Colonic mucosa (tissue), 4 donors: Measurements from ENCODE around the gene FREM1. TPM values are rescaled to one million over a fixed set of nuclear protein-coding genes. Genes with fewer than 3 reads are reported as not detected.

ENCODE experiments used
- DNase-seq: peaks from one replicate; pipeline ENCODE4 v3.0.0-alpha.2; 2020
- H3K27ac ChIP-seq: fragments of 200-600 bp; one replicate; pipeline ENCODE4 v1.8.0; 2021
- H3K27me3 ChIP-seq: fragments of 200-600 bp; one replicate; pipeline ENCODE4 v1.8.0; 2021
- H3K36me3 ChIP-seq: fragments of 200-600 bp; one replicate; pipeline ENCODE4 v1.8.0; 2021
- H3K4me1 ChIP-seq: fragments of 200-600 bp; one replicate; pipeline ENCODE4 v1.8.0; 2021; ENCODE audit warnings: mild to moderate bottlenecking
- H3K4me3 ChIP-seq: fragments of 200-600 bp; one replicate; pipeline ENCODE4 v1.8.0; 2021
- H3K9ac ChIP-seq, 2 donors: one replicate each; pipeline ENCODE4 v1.7.0; 2013; ENCODE audit warnings: control low read depth in 2 of 2, low read depth in 2 of 2, low read length in 2 of 2
- H3K9me3 ChIP-seq: fragments of 200-600 bp; one replicate; pipeline ENCODE4 v1.8.0; 2021
- CTCF ChIP-seq: fragments of 200-600 bp; IDR thresholded peaks from one replicate; pipeline ENCODE4 v1.8.0; 2022; ENCODE audit warnings: antibody characterized with exemption, mild to moderate bottlenecking
- intact Hi-C: fragments of 100-400 bp; cut with DNase I; formaldehyde crosslinking; loops from one replicate; pipeline ENCODE4 v1.14.1; 2022
- total RNA-seq, 2 donors: library from RNA; stranded (reverse); fragmentation: NEBNext Ultra II Directional in 1 of 2; extraction: Animal tissue kit (Norgen Biotek cat#: 25700) in 1 of 2; gene quantifications; one replicate each; pipeline ENCODE4 v1.2.1, GENCODE V29; 2021
- donor health status: healthy.
- donor health status: DM: no; HTN: no; CAD: no.
- donor health status: DM: no; HTN: no; CAD: no.

FREM1 gene
- total RNA-seq, 2 donors from 2014 or later = 1.1 to 1.5 TPM

- intact Hi-C loops = no loop called here
- Histone ChIP-seq H3K9ac (no peak overlapping the region), H3K27ac (no peak overlapping the region), H3K4me1 (no peaks in the 10 kb centered on the region), H3K36me3 (no peaks in the 10 kb centered on the region), H3K27me3 (no peaks in the 10 kb centered on the region), H3K4me3 (no peak overlapping the region), H3K9me3 (no peaks in the 10 kb centered on the region)
- no peak for TF ChIP-seq CTCF
- no peak for DNase-seq
Measured at GRCh38 chr9:14831661-14832060, 78.6 kb downstream of the FREM1 start.

- Histone ChIP-seq H3K27ac (no peak overlapping the region), H3K4me3 (no peak overlapping the region), H3K9ac (no peak overlapping the region), H3K27me3 (no peaks in the 10 kb centered on the region), H3K9me3 (no peaks in the 10 kb centered on the region), H3K36me3 (no peaks in the 10 kb centered on the region), H3K4me1 (no peaks in the 10 kb centered on the region)
- TF ChIP-seq CTCF = no peak
- DNase-seq = no peak
- intact Hi-C loops = no loop called here
Measured at GRCh38 chr9:14831074-14831473, 79.2 kb downstream of the FREM1 start.

- no peak overlapping the region for H3K9ac ChIP-seq
- TF ChIP-seq CTCF = no peak
- H3K4me1 ChIP-seq = no peaks in the 10 kb centered on the region
- no peak overlapping the region for H3K27ac ChIP-seq
- no peaks in the 10 kb centered on the region for H3K9me3 ChIP-seq
- intact Hi-C loops = no loop called here
- no peaks in the 10 kb centered on the region for H3K36me3 ChIP-seq
- DNase-seq = no peak
- H3K4me3 ChIP-seq = no peak overlapping the region
- H3K27me3 ChIP-seq = no peaks in the 10 kb centered on the region
Measured at GRCh38 chr9:14830057-14830456, 80.2 kb downstream of the FREM1 start.

GRCh38 chr9:14829204-14829603 lies 81.0 kb downstream of the FREM1 start:
- no peaks in the 10 kb centered on the region for H3K36me3 ChIP-seq
- H3K4me3 ChIP-seq = no peak overlapping the region
- no peak for TF ChIP-seq CTCF
- no peak for DNase-seq
- intact Hi-C loops = no loop called here
- H3K9ac ChIP-seq = no peak overlapping the region
- H3K9me3 ChIP-seq = no peaks in the 10 kb centered on the region
- H3K4me1 ChIP-seq = no peaks in the 10 kb centered on the region
- no peaks in the 10 kb centered on the region for H3K27me3 ChIP-seq
- H3K27ac ChIP-seq = no peak overlapping the region

GRCh38 chr9:14827805-14828204 lies 82.4 kb downstream of the FREM1 start:
- no peak overlapping the region for H3K9ac ChIP-seq
- H3K27me3 ChIP-seq = no peaks in the 10 kb centered on the region
- no peak overlapping the region for H3K4me3 ChIP-seq
- no peaks in the 10 kb centered on the region for H3K36me3 ChIP-seq
- DNase-seq = no peak
- no peaks in the 10 kb centered on the region for H3K9me3 ChIP-seq
- intact Hi-C loops = no loop called here
- no peak overlapping the region for H3K27ac ChIP-seq
- no peaks in the 10 kb centered on the region for H3K4me1 ChIP-seq
- TF ChIP-seq CTCF = no peak

GRCh38 chr9:14824481-14824880 lies 85.7 kb downstream of the FREM1 start:
- intact Hi-C loops = no loop called here

More at GRCh38 chr9:14824481-14824880, 85.7 kb downstream of the FREM1 start:
- Histone ChIP-seq H3K27ac (no peak overlapping the region), H3K36me3 (no peaks in the 10 kb centered on the region), H3K9ac (no peak overlapping the region), H3K9me3 (no peaks in the 10 kb centered on the region), H3K4me3 (no peak overlapping the region), H3K4me1 (no peaks in the 10 kb centered on the region), H3K27me3 (no peaks in the 10 kb centered on the region)
- no peak for TF ChIP-seq CTCF
- DNase-seq = no peak
